GM19455 (cell line): ENCODE results near the gene PDZD4.

Experiments used
- ATAC-seq: cut with Tn5 transposase; IDR thresholded peaks from one replicate; pipeline ENCODE4 v1.9.1; 2021; ENCODE audit not compliant: unreplicated experiment

The PDZD4 gene

DNA sequence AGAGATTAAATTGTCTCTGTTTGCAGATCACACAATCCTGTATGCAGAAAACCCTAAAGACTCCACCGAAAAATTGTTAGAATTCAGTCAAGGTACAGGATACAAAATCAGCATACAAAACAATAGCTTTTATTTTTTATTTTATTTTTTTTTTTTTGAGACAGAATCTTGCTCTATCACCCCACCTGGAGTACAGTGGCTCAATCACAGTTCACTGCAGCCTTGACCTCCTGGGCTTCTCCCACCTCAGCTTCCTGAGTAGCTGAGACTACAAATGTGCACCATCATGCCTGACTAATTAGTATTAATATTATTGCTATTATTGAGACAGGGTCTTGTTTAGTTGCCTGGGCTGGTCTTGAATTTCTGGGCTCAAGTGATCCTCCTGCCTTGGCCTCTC lies 75.2 kb downstream of the PDZD4 start:
- ATAC-seq, result no peak
